NT2/D1 (cell line): Measurements from ENCODE around the gene S1PR4.
A peak's percentile ranks its signal among the peaks of the same experiment; 100 is the strongest.

Source experiments
- DNase-seq: peaks from one replicate; pipeline ENCODE4 v3.0.0-alpha.2; 2011; ENCODE audit warnings: low read depth, low spot score
- H3K27me3 ChIP-seq: 2 replicates; pipeline ENCODE4 v1.6.0; 2011; ENCODE audit warnings: mild to moderate bottlenecking; ENCODE audit not compliant: insufficient read length, insufficient read depth
- H3K36me3 ChIP-seq: 2 replicates; pipeline ENCODE4 v1.6.1; 2011; ENCODE audit warnings: mild to moderate bottlenecking, low read length, mixed read lengths; ENCODE audit not compliant: insufficient read depth, insufficient read length
- H3K4me1 ChIP-seq: 2 replicates; pipeline ENCODE4 v1.5.1; 2011; ENCODE audit not compliant: insufficient read depth, insufficient read length
- H3K4me3 ChIP-seq: 2 replicates; pipeline ENCODE4 v1.5.1; 2011; ENCODE audit warnings: low read depth; ENCODE audit not compliant: insufficient read length
- H3K9ac ChIP-seq: 2 replicates; pipeline ENCODE4 v1.6.0; 2011; ENCODE audit warnings: low read depth; ENCODE audit not compliant: insufficient read length
- H3K9me3 ChIP-seq: 2 replicates; pipeline ENCODE4 v1.5.1; 2011; ENCODE audit warnings: mild to moderate bottlenecking, low read length; ENCODE audit not compliant: insufficient read depth
- SUZ12 ChIP-seq: IDR thresholded peaks from 2 replicates; pipeline ENCODE4 v1.6.1; 2011; ENCODE audit not compliant: insufficient read length, insufficient read depth; ENCODE audit errors: extremely low read depth
- YY1 ChIP-seq: IDR thresholded peaks from 2 replicates; pipeline ENCODE4 v1.6.1; 2011; ENCODE audit not compliant: insufficient read length, insufficient read depth
- ZNF274 ChIP-seq: IDR thresholded peaks from 2 replicates; pipeline ENCODE4 v1.6.1; 2011; ENCODE audit warnings: mild to moderate bottlenecking, low read depth, low read length

Gene S1PR4

GRCh38 chr19:3186160-3186688 is 7.7 kb downstream of the S1PR4 start:
- Histone ChIP-seq H3K36me3 (peaks cover 45% of the 10 kb centered on the region), H3K4me3 (peak overlapping the region; percentile 97), H3K4me1 (peaks cover 27% of the 10 kb centered on the region), H3K9me3 (no peaks in the 10 kb centered on the region), H3K27me3 (no peaks in the 10 kb centered on the region), H3K9ac (peak overlapping the region; percentile 99)
- no peak for TF ChIP-seq YY1
- DNase-seq, result no peak

- TF ChIP-seq ZNF274 (no peak), SUZ12 (no peak), YY1 (no peak)
- no peak for DNase-seq
- H3K9ac ChIP-seq, result peak overlapping the region; percentile 99
- H3K27me3 ChIP-seq, result no peaks in the 10 kb centered on the region
- no peaks in the 10 kb centered on the region for H3K9me3 ChIP-seq
- peaks cover 27% of the 10 kb centered on the region for H3K4me1 ChIP-seq
- H3K4me3 ChIP-seq, result peak overlapping the region; percentile 97
- H3K36me3 ChIP-seq, result peaks cover 53% of the 10 kb centered on the region
These were observed 8.5 kb downstream of the S1PR4 start for GRCh38 chr19:3186891-3187661.

- Histone ChIP-seq H3K36me3 (peaks cover 61% of the 10 kb centered on the region), H3K9me3 (no peaks in the 10 kb centered on the region), H3K9ac (peak overlapping the region; percentile 62), H3K4me3 (peak overlapping the region; percentile 97), H3K27me3 (no peaks in the 10 kb centered on the region), H3K4me1 (peaks cover 29% of the 10 kb centered on the region)
- DNase-seq, result no peak
- TF ChIP-seq YY1 (no peak), ZNF274 (no peak), SUZ12 (no peak)
These were observed 9.3 kb downstream of the S1PR4 start for GRCh38 chr19:3187662-3188511.

GRCh38 chr19:3188627-3189596 is 10.3 kb downstream of the S1PR4 start:
- DNase-seq, result no peak
- peak overlapping the region; percentile 24 for H3K9ac ChIP-seq
- peaks cover 29% of the 10 kb centered on the region for H3K4me1 ChIP-seq

GRCh38 chr19:3189702-3190469 is 11.3 kb downstream of the S1PR4 start:
- Histone ChIP-seq H3K36me3 (peaks cover 78% of the 10 kb centered on the region), H3K9me3 (no peaks in the 10 kb centered on the region), H3K27me3 (no peaks in the 10 kb centered on the region), H3K9ac (no peak overlapping the region), H3K4me3 (no peak overlapping the region), H3K4me1 (peaks cover 27% of the 10 kb centered on the region)
- DNase-seq, result no peak
- TF ChIP-seq YY1, result no peak

More at GRCh38 chr19:3188627-3189596, 10.3 kb downstream of the S1PR4 start:
- H3K4me3 ChIP-seq, result no peak overlapping the region
- peaks cover 71% of the 10 kb centered on the region for H3K36me3 ChIP-seq
- H3K27me3 ChIP-seq, result no peaks in the 10 kb centered on the region
- TF ChIP-seq YY1 (no peak), SUZ12 (no peak), ZNF274 (no peak)
- no peaks in the 10 kb centered on the region for H3K9me3 ChIP-seq

GRCh38 chr19:3190470-3190770 is 11.9 kb downstream of the S1PR4 start:
- no peaks in the 10 kb centered on the region for H3K9me3 ChIP-seq
- peaks cover 26% of the 10 kb centered on the region for H3K4me1 ChIP-seq
- no peak overlapping the region for H3K4me3 ChIP-seq
- no peaks in the 10 kb centered on the region for H3K27me3 ChIP-seq
- no peak for DNase-seq
- no peak for TF ChIP-seq SUZ12
- TF ChIP-seq ZNF274, result no peak
- TF ChIP-seq YY1, result no peak
- no peak overlapping the region for H3K9ac ChIP-seq
- peaks cover 80% of the 10 kb centered on the region for H3K36me3 ChIP-seq
